ENCODE data around the gene SLCO1C1.

SLCO1C1 gene

DNA sequence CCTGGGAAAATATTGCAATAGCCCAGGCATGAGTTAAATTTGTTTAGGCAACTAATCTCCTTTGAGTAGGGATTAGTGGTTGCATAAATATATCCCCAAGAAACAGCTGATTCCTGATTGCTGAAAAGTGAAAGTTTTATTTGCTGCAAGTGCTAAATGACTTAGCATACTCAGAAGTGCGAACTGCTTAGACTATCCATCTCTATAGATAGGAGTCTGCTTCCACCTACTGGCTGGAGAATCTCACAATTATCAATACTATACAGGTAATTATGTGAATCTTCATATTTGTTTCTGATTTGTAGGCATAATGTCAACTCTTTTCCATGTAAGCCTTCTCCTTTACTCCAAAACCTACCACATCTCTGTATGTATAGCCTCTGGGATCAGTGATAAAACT, 103.4 kb downstream of the SLCO1C1 start:
- DNase-seq: no peak

DNA sequence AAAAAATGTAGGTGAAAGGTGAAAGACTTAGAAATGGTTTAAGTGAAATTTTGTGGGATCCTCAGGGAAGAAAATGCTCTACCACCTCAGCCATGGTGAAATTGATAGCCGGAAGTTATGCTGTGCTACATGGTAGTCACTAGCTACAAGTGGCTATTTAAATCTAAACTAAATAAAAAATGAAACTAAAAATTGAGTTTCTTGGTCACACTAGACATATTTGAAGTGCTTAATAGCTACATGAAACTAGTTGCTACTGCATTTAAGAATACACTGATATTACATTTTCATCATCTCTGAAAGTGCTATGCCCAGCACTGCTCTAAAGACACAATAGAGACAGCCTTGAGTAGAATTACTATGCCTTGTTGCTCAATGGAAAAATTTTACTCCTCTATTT, 105.0 kb downstream of the SLCO1C1 start:
- DNase-seq: no peak

DNA sequence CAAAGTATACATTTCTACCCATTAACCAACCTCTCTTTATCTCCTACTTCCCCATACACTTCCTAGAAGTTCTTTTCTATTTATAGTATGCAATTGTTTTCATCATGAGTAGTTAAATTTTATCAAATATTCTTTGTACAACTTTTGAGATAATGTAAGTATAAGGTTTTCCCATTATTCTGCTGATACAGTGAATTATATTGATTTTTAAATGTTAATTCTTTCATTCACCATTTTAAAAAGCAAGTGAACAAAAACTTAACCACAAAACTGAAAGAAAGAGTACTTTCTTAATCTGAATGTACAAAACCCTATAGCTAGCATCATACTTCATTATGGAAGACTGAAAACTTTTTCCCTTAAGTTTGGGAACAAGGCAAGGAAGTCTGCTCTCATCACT, 105.9 kb downstream of the SLCO1C1 start:
- no peak for DNase-seq

Measured in CD4-positive, alpha-beta T cell treated with Interleukin-4 for 4 hours (primary cell).